ENCODE measurements around the gene TOX3.

Gene TOX3

GRCh38 chr16:52546291-52547003 is 496 bp downstream of the TOX3 start:
- H3K4me3 ChIP-seq (ENCODE audit: low read length) = peak overlapping the region; percentile 15
- no peak for DNase-seq (ENCODE audit: low read depth)
- no peak for TF ChIP-seq CTCF (conservative IDR thresholded peaks at IDR 0.05; ENCODE audit: low read depth, low read length)

- no peak for TF ChIP-seq CTCF (conservative IDR thresholded peaks at IDR 0.05; ENCODE audit: low read depth, low read length)
- peak overlapping the region; percentile 22 for H3K4me3 ChIP-seq (ENCODE audit: low read length)
- no peak for DNase-seq (ENCODE audit: low read depth)
These were observed 1.1 kb downstream of the TOX3 start for GRCh38 chr16:52545898-52546266.

- no peak for TF ChIP-seq CTCF (conservative IDR thresholded peaks at IDR 0.05; ENCODE audit: low read depth, low read length)
- DNase-seq (ENCODE audit: low read depth) = no peak
- H3K4me3 ChIP-seq (ENCODE audit: low read length) = peak overlapping the region; percentile 22
These were observed 1.6 kb downstream of the TOX3 start for GRCh38 chr16:52545222-52545897.

- H3K4me3 ChIP-seq (ENCODE audit: low read length) = no peak overlapping the region
- no peak for DNase-seq (ENCODE audit: low read depth)
- TF ChIP-seq CTCF (conservative IDR thresholded peaks at IDR 0.05; ENCODE audit: low read depth, low read length) = no peak
These were observed 2.2 kb downstream of the TOX3 start for GRCh38 chr16:52544703-52545102.

GRCh38 chr16:52543654-52544053 is 3.3 kb downstream of the TOX3 start:
- TF ChIP-seq CTCF (conservative IDR thresholded peaks at IDR 0.05; ENCODE audit: low read depth, low read length) = no peak
- DNase-seq (ENCODE audit: low read depth) = no peak
- no peak overlapping the region for H3K4me3 ChIP-seq (ENCODE audit: low read length)

- no peak for DNase-seq (ENCODE audit: low read depth)
- TF ChIP-seq CTCF (conservative IDR thresholded peaks at IDR 0.05; ENCODE audit: low read depth, low read length) = no peak
- H3K4me3 ChIP-seq (ENCODE audit: low read length) = no peak overlapping the region
These were observed 6.0 kb downstream of the TOX3 start for GRCh38 chr16:52540910-52541309.

- H3K4me3 ChIP-seq (ENCODE audit: low read length) = no peak overlapping the region
- no peak for TF ChIP-seq CTCF (conservative IDR thresholded peaks at IDR 0.05; ENCODE audit: low read depth, low read length)
- no peak for DNase-seq (ENCODE audit: low read depth)
These were observed 7.8 kb downstream of the TOX3 start for GRCh38 chr16:52539191-52539590.
